ENCODE results near the gene PSMB5. TPM values are rescaled to one million over a fixed set of nuclear protein-coding genes. Genes with fewer than 3 reads are reported as not detected.

The PSMB5 gene
- total RNA-seq, 1 experiment from 2014 or later: 172 TPM

DNA sequence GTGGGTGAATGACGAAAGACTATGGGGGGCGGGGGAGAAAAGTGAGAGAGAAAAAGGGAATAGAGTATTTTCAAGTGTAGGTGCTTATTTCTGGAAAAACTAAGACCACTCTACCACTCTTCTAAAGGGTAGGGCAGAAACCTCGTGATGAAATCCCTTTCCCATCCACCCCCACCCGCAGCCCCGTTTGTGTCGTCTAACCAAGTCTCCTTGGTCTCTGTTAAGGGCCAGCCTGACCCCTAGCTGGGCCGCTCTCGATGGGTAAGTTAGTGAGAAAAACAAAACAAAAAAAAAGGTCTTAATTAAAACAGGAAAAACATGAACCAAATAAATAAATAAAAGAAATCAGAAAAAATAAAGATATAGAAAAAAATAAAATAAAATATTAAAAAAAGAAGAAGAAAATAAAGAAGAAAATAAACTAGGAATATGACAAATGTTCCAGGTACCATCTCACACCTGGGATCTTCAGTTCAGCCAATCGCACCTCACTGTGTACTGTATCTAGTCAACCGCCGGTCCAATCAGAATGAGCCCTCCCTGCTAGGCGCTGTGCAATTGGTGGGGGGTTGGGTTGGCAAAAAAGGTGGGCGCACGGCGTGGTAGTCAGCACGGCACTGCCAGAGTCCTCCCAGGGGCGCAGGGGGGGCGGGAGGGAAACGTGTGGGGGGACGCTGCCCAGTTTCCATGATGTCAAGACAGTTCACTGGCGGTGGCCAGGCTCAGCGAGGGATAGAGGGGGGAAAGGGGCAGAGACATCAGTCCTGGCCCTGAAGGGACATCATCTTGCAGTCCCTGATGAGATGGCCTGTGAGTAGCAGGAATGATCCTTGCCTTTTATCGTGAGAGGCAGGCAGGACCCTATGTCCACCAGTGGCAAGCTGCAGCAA, 32.4 kb upstream of the PSMB5 start:
- H3K4me1 Mint-ChIP-seq (ENCODE audit: low read depth, unreplicated experiment): peaks cover 42% of the 10 kb centered on the region
- intact Hi-C loops (cut with micrococcal nuclease; ENCODE audit: unreplicated experiment): no loop called here
- Histone ChIP-seq H3K27me3 (replicated peaks; ENCODE audit: control insufficient read depth, insufficient read depth, low read length) (no peaks in the 10 kb centered on the region), H3K9me3 (no peaks in the 10 kb centered on the region), H3K4me1 (peaks cover 21% of the 10 kb centered on the region), H3K36me3 (ENCODE audit: control insufficient read depth, insufficient read depth, low read length) (peaks cover 11% of the 10 kb centered on the region), H3K4me3 (ENCODE audit: low read depth, low read length) (no peak overlapping the region)
- DNase-seq: no peak
- no peaks in the 10 kb centered on the region for H3K9me3 Mint-ChIP-seq (ENCODE audit: unreplicated experiment)
- ChIA-PET CTCF (interaction anchor here (2.0 kb wide), 1 partner anchor 8 kb away, joined by 48 read pairs; the partner anchor contains the start of gene CDH24), POLR2A (no interaction called here)
- TF ChIP-seq, protein P1, sequence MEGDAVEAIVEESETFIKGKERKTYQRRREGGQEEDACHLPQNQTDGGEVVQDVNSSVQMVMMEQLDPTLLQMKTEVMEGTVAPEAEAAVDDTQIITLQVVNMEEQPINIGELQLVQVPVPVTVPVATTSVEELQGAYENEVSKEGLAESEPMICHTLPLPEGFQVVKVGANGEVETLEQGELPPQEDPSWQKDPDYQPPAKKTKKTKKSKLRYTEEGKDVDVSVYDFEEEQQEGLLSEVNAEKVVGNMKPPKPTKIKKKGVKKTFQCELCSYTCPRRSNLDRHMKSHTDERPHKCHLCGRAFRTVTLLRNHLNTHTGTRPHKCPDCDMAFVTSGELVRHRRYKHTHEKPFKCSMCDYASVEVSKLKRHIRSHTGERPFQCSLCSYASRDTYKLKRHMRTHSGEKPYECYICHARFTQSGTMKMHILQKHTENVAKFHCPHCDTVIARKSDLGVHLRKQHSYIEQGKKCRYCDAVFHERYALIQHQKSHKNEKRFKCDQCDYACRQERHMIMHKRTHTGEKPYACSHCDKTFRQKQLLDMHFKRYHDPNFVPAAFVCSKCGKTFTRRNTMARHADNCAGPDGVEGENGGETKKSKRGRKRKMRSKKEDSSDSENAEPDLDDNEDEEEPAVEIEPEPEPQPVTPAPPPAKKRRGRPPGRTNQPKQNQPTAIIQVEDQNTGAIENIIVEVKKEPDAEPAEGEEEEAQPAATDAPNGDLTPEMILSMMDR (IDR thresholded peaks at IDR 0.05; ENCODE audit: insufficient read depth in 1 of 2, low read depth in 1 of 2, low read length in 1 of 2, severe bottlenecking in 1 of 2, unreplicated experiment in 1 of 2): no peak
- H3K36me3 Mint-ChIP-seq (ENCODE audit: insufficient read depth, unreplicated experiment): peaks cover 92% of the 10 kb centered on the region
- H3K27me3 Mint-ChIP-seq (ENCODE audit: insufficient read depth, unreplicated experiment): no peaks in the 10 kb centered on the region
- BruUV-seq (replicated peaks): no TSS peak
- no peak overlapping the region for H3K4me3 Mint-ChIP-seq (ENCODE audit: unreplicated experiment)
- no peak overlapping the region for H3K27ac Mint-ChIP-seq (ENCODE audit: unreplicated experiment)

DNA sequence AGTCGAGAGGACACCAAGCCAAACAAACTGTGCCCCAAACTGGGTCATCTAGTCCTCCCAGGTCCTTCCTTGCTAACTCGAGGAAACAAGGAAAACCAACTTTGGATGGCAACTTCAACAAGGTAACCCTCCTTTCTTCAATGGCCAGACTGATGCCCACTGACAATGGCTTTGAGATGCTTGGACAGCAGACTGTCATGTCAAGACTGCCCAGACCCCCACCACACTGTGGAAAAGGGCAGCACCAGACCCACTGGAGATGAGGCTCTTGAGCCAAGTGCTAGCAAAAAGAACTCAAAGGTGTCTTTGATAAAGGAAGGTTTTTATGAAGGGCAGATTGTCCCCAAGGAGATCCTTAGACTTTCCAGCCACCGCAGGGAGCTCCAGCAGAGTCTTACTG, 31.7 kb upstream of the PSMB5 start:
- Histone ChIP-seq H3K4me1 (peaks cover 16% of the 10 kb centered on the region), H3K4me3 (ENCODE audit: low read depth, low read length) (no peak overlapping the region), H3K36me3 (ENCODE audit: control insufficient read depth, insufficient read depth, low read length) (peaks cover 11% of the 10 kb centered on the region), H3K27me3 (replicated peaks; ENCODE audit: control insufficient read depth, insufficient read depth, low read length) (no peaks in the 10 kb centered on the region), H3K9me3 (no peaks in the 10 kb centered on the region)
- TF ChIP-seq, protein P1 (IDR thresholded peaks at IDR 0.05; ENCODE audit: insufficient read depth in 1 of 2, low read depth in 1 of 2, low read length in 1 of 2, severe bottlenecking in 1 of 2, unreplicated experiment in 1 of 2): no peak
- H3K4me3 Mint-ChIP-seq (ENCODE audit: unreplicated experiment): no peak overlapping the region
- BruUV-seq (replicated peaks): no TSS peak
- peaks cover 92% of the 10 kb centered on the region for H3K36me3 Mint-ChIP-seq (ENCODE audit: insufficient read depth, unreplicated experiment)
- H3K27ac Mint-ChIP-seq (ENCODE audit: unreplicated experiment): no peak overlapping the region
- no peaks in the 10 kb centered on the region for H3K27me3 Mint-ChIP-seq (ENCODE audit: insufficient read depth, unreplicated experiment)
- intact Hi-C loops (cut with micrococcal nuclease; ENCODE audit: unreplicated experiment): no loop called here
- no peaks in the 10 kb centered on the region for H3K9me3 Mint-ChIP-seq (ENCODE audit: unreplicated experiment)
- no peak for DNase-seq
- peaks cover 34% of the 10 kb centered on the region for H3K4me1 Mint-ChIP-seq (ENCODE audit: low read depth, unreplicated experiment)
- ChIA-PET POLR2A (no interaction called here), CTCF (no interaction called here)

DNA sequence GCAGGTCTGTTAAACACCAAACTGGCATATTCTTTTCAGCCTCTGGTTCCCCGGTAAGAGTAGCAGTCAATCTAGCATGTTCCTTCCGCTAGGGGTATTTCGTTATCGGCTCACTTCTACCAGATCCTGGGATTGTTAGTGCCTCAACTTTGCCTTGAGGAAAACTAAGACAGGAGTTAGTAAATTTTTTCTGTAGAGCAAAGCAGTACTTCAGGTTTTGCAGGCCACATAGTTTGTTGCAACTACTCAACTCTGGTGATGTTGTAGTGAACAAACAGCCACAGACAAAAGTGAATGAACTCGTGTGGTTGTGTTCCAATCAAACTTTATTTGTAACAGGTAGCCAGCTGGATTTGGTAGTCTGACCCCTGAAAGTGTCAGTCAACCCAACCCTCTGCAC, 28.9 kb upstream of the PSMB5 start:
- DNase-seq: no peak
- intact Hi-C loops (cut with micrococcal nuclease; ENCODE audit: unreplicated experiment): no loop called here
- no peaks in the 10 kb centered on the region for H3K9me3 ChIP-seq
- BruUV-seq (replicated peaks): no TSS peak
- H3K27me3 Mint-ChIP-seq (ENCODE audit: insufficient read depth, unreplicated experiment): no peaks in the 10 kb centered on the region
- H3K27ac Mint-ChIP-seq (ENCODE audit: unreplicated experiment): peak overlapping the region; percentile 75
- H3K36me3 ChIP-seq (ENCODE audit: control insufficient read depth, insufficient read depth, low read length): peaks cover 14% of the 10 kb centered on the region
- ChIA-PET CTCF (interaction anchor here (1.7 kb wide), 1 partner anchor 31 kb away, joined by 3 read pairs; the partner anchor contains the start of genes ACIN1 and C14orf119), POLR2A (no interaction called here)
- peaks cover 99% of the 10 kb centered on the region for H3K36me3 Mint-ChIP-seq (ENCODE audit: insufficient read depth, unreplicated experiment)
- peaks cover 15% of the 10 kb centered on the region for H3K4me1 Mint-ChIP-seq (ENCODE audit: low read depth, unreplicated experiment)
- no peaks in the 10 kb centered on the region for H3K9me3 Mint-ChIP-seq (ENCODE audit: unreplicated experiment)
- no peak overlapping the region for H3K4me3 ChIP-seq (ENCODE audit: low read depth, low read length)
- H3K4me3 Mint-ChIP-seq (ENCODE audit: unreplicated experiment): no peak overlapping the region
- H3K27me3 ChIP-seq (replicated peaks; ENCODE audit: control insufficient read depth, insufficient read depth, low read length): no peaks in the 10 kb centered on the region
- H3K4me1 ChIP-seq: peaks cover 16% of the 10 kb centered on the region
- TF ChIP-seq, protein P1 (IDR thresholded peaks at IDR 0.05; ENCODE audit: insufficient read depth in 1 of 2, low read depth in 1 of 2, low read length in 1 of 2, severe bottlenecking in 1 of 2, unreplicated experiment in 1 of 2): no peak
